ENCODE results near the gene REPS2.

DNA sequence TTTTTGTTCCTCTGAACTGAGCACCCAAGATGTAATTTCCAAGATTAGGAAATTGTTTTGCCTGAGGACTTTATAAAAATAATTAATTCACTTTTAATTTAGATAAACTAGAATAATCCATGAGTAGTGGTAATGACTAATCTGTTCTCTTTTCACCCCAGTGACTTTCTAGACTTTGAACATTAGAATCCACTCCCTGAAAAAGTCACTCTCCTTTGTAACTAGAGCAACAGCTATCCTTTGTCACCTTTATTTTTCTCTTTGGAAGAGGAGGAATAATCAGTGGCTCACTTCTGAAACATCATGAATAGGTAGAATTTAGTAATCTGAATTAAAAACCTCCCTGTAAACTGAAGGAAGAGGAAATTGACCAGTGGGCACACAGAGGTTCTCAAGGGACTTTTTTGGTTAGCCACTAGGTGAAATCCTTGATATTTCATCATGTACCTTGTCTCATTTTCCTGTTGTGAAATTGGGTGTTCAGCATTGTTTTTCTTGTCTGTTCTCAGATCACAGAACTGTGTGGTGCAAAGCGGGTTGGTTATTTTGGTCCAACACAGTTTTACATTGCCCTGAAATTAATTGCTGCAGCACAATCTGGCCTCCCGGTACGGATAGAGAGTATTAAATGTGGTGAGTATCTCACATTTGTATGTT is 59.4 kb downstream of the REPS2 start:
- TF ChIP-seq POLR2A (IDR thresholded peaks at IDR 0.05) (no peak), EP300 (IDR thresholded peaks at IDR 0.05) (no peak), CTCF (IDR thresholded peaks at IDR 0.05) (no peak)

All from upper lobe of left lung (tissue), 4 donors.